Measurements from ENCODE around the gene CTDSP2. TPM values are rescaled to one million over a fixed set of nuclear protein-coding genes. Genes with fewer than 3 reads are reported as not detected.

Gene CTDSP2
- polyA plus RNA-seq, 2 of the 4 experiments (the other 2 are of a cell fraction) = 31.3 to 87.7 TPM

DNA sequence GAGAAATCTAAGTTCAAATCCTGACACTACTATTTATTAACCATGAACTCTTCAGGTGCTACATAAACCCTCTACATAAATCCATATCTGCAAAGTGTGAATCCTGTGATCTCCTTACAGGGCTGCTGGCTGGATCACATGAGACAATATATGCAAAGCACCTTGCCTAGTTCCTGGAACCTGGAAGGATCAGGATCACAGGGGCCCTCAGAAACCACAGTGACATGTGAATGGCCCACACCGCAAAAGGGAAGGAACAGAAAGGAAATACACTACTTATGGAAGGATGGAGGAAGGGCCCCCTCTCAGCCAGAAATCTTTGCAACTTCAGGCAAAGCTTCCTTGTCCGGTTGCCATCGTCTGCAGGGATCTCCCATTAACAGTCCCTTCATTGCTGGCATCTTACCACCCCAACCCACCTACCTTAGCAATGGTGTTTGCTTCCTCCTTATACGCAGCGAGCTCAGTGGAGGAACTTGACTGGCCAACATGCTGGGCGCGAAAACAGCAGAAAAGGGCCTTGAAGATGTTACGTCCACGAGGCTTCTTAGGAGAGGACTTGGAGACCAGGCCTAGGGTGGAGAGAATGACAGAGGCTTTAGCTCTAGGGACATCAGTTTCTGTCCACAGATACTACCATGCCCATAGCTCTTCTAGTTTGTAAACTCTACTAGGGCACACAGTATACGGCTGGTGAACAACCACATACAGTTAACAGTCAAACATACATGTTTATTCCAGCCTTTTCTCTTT is 17.3 kb downstream of the CTDSP2 start:
- H3K9me3 ChIP-seq = no peaks in the 10 kb centered on the region
- no peak overlapping the region for H3K27ac ChIP-seq
- ChIA-PET CTCF (interaction anchor here (0.9 to 9.5 kb wide), 13 partner anchors 8 to 154 kb away, joined by 3 to 142 read pairs (median 5); partner anchors contain the start of gene AVIL), POLR2A (no interaction called here)
- WGBS (ENCODE audit: missing lambda C conversion rate) = 87% methylated on average over 10 of the region's 10 CpGs
- DNase-seq (ENCODE audit: low read depth in 1 of 2, low spot score in 1 of 2) (no peak), FAIRE-seq (no peak), ATAC-seq (no peak)
- no peak overlapping the region for H3K4me2 ChIP-seq
- TF ChIP-seq, protein P1, sequence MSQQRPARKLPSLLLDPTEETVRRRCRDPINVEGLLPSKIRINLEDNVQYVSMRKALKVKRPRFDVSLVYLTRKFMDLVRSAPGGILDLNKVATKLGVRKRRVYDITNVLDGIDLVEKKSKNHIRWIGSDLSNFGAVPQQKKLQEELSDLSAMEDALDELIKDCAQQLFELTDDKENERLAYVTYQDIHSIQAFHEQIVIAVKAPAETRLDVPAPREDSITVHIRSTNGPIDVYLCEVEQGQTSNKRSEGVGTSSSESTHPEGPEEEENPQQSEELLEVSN (IDR thresholded peaks at IDR 0.05; ENCODE audit: borderline replicate concordance, low read depth) = no peak
- TF ChIP-seq HDAC2 (IDR thresholded peaks at IDR 0.05) (no peak), RAD21 (conservative IDR thresholded peaks at IDR 0.05 in 1 of 2, IDR thresholded peaks at IDR 0.05 in 1 of 2) (no peak), JUN (IDR thresholded peaks at IDR 0.05) (no peak), MAZ (IDR thresholded peaks at IDR 0.05; ENCODE audit: borderline replicate concordance, low read depth, low read length) (no peak), ZNF302 (CRISPR knock-in tag; IDR thresholded peaks at IDR 0.05) (no peak), JUNB (IDR thresholded peaks at IDR 0.05) (no peak)
- H3K4me3 ChIP-seq = no peak overlapping the region
- peaks cover 4% of the 10 kb centered on the region; the same call in 1 of the 3 replicates for H3K4me1 ChIP-seq

DNA sequence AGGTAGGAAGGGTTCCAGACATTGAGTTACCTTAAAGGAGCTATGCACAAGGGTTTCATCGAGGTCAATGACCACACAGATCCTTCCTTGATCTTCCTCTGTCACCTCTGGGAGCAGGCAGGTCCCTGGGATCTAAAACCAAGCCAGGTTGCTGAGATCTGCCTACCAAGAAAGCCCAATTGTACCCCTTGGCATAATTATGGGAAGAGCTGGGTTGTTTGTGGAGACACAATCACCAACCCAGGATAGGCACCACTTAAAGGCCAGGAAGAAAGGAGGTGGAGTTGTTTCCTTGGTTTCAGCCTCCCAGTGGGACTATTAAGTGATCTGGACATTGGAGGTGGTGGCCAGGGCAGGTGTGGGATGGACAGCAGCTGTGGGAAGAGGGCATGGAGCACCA is 19.6 kb downstream of the CTDSP2 start:
- no peak for ATAC-seq
- ChIA-PET POLR2A (no interaction called here), CTCF (interaction anchor here (0.6 to 9.5 kb wide), 7 partner anchors 10 to 93 kb away, joined by 3 to 142 read pairs (median 6); no protein-coding TSS in a partner anchor)
- no peak for FAIRE-seq
- peaks cover 4% of the 10 kb centered on the region; the same call in 1 of the 3 replicates for H3K4me1 ChIP-seq
- WGBS (ENCODE audit: missing lambda C conversion rate) = 50% methylated on average over 1 of the region's 1 CpG
- no peaks in the 10 kb centered on the region for H3K9me3 ChIP-seq
- H3K4me2 ChIP-seq = no peak overlapping the region
- no peak overlapping the region for H3K4me3 ChIP-seq
- no peak for TF ChIP-seq TFCP2L1 (CRISPR knock-in tag; IDR thresholded peaks at IDR 0.05)
- no peak for TF ChIP-seq EHF (CRISPR knock-in tag; IDR thresholded peaks at IDR 0.05)
- no peak for TF ChIP-seq TP53 (CRISPR knock-in tag; IDR thresholded peaks at IDR 0.05)
- TF ChIP-seq, protein P2, sequence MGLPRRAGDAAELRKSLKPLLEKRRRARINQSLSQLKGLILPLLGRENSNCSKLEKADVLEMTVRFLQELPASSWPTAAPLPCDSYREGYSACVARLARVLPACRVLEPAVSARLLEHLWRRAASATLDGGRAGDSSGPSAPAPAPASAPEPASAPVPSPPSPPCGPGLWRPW (IDR thresholded peaks at IDR 0.05) = no peak
- TF ChIP-seq PHF8 (IDR thresholded peaks at IDR 0.05; ENCODE audit: borderline replicate concordance, low read depth) = no peak
- TF ChIP-seq CBX8 (IDR thresholded peaks at IDR 0.05) = no peak
- TF ChIP-seq POLR2AphosphoS2 (conservative IDR thresholded peaks at IDR 0.05; ENCODE audit: low read length) = no peak
- no peak overlapping the region for H3K27ac ChIP-seq
- no peak for DNase-seq (ENCODE audit: low read depth in 1 of 2, low spot score in 1 of 2)

DNA sequence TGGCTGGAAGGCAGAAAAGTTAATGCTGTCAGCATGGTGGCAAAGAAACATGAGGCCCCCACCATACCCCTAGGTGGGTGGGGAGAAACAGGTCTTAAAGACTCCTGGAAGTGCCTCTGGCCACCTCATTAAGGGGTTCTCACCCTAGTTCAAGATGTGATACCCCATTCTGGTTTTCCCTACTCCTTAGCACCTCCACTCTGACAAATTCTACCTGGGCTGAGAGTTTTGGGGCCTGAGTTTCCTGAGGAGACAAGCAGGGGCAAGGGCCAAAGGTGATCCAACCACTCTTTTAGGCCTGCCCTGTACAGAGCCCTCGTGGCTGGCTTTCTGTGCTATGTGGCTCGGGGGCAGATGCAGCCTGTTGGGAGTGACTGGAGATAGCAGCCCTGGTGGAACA is 20.1 kb downstream of the CTDSP2 start:
- POLR2A ChIA-PET = no interaction called here
- H3K9me3 ChIP-seq = no peaks in the 10 kb centered on the region
- WGBS (ENCODE audit: missing lambda C conversion rate) = 86% methylated on average over 2 of the region's 2 CpGs
- no peak for FAIRE-seq
- no peak overlapping the region for H3K4me3 ChIP-seq
- DNase-seq (ENCODE audit: low read depth in 1 of 2, low spot score in 1 of 2) = no peak
- H3K4me2 ChIP-seq = no peak overlapping the region
- CTCF ChIA-PET = interaction anchor here (1.0 to 9.5 kb wide), 8 partner anchors 10 to 81 kb away, joined by 3 to 142 read pairs (median 7); no protein-coding TSS in a partner anchor
- no peak for ATAC-seq
- H3K27ac ChIP-seq = no peak overlapping the region
- no peak for TF ChIP-seq MAX (IDR thresholded peaks at IDR 0.05)
- no peak for TF ChIP-seq EP300 (IDR thresholded peaks at IDR 0.05)
- TF ChIP-seq EHF (CRISPR knock-in tag; IDR thresholded peaks at IDR 0.05) = no peak
- no peak for TF ChIP-seq PBX3 (IDR thresholded peaks at IDR 0.05)
- no peak for TF ChIP-seq ZNF302 (CRISPR knock-in tag; IDR thresholded peaks at IDR 0.05)
- no peak for TF ChIP-seq FOSL2 (IDR thresholded peaks at IDR 0.05)
- no peak for TF ChIP-seq FOSL2 (CRISPR knock-in tag; IDR thresholded peaks at IDR 0.05)
- TF ChIP-seq HOXB5 (CRISPR knock-in tag; IDR thresholded peaks at IDR 0.05) = no peak
- no peak for TF ChIP-seq ZFP36 (IDR thresholded peaks at IDR 0.05; ENCODE audit: borderline replicate concordance, partially characterized antibody)
- TF ChIP-seq RAD21 (conservative IDR thresholded peaks at IDR 0.05 in 1 of 2, IDR thresholded peaks at IDR 0.05 in 1 of 2) = no peak
- TF ChIP-seq FOXS1 (CRISPR knock-in tag; IDR thresholded peaks at IDR 0.05) = no peak
- TF ChIP-seq CHD2 (IDR thresholded peaks at IDR 0.05; ENCODE audit: low read length, partially characterized antibody) = no peak
- TF ChIP-seq HDAC2 (IDR thresholded peaks at IDR 0.05) = no peak
- no peak for TF ChIP-seq CHD4 (IDR thresholded peaks at IDR 0.05; ENCODE audit: borderline replicate concordance)
- TF ChIP-seq, protein P2 (IDR thresholded peaks at IDR 0.05) = no peak
- TF ChIP-seq POLR2A (IDR thresholded peaks at IDR 0.05; ENCODE audit: low read length) = no peak
- TF ChIP-seq ATOH8 (CRISPR knock-in tag; IDR thresholded peaks at IDR 0.05; ENCODE audit: low read depth) = no peak
- no peak for TF ChIP-seq ELK1 (IDR thresholded peaks at IDR 0.05; ENCODE audit: low read depth, low read length)
- no peak for TF ChIP-seq ZSCAN20 (CRISPR knock-in tag; IDR thresholded peaks at IDR 0.05)
- TF ChIP-seq TP53 (CRISPR knock-in tag; IDR thresholded peaks at IDR 0.05) = no peak
- H3K4me1 ChIP-seq = no peaks in the 10 kb centered on the region
